Measurements from ENCODE around the gene PFDN1. TPM values are rescaled to one million over a fixed set of nuclear protein-coding genes. Genes with fewer than 3 reads are reported as not detected.

The PFDN1 gene
- total and polyA plus RNA-seq, 10 of the 15 experiments (the other 5 are each of a cell fraction or from before 2014, with no cell fraction given): 62.9 to 193 (median 102) TPM

DNA sequence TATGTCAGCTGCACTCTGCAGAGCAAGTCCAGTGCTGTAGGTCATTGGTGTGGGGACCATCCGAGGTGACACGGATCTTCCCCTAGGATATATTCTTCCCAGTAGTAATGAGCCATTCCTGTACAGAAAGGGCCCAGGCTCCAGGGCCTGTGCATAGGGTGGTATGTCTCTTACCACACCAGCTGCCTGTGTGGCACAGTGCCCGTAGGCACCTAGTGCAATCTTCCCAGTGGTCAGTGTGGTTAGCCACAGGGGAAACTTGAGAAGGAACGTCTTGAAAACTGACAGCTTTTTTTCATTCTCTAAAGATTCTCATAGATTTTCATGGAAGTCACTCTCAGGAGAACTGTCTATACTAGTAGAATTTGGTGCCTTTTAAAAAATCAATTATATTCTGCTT lies 88.1 kb downstream of the PFDN1 start:
- H3K4me1 ChIP-seq (ENCODE audit: control insufficient read depth, insufficient read depth, low read length): peaks cover 8% of the 10 kb centered on the region
- no peak overlapping the region for H3K27ac ChIP-seq (ENCODE audit: control insufficient read depth, insufficient read depth)
- no peak overlapping the region for H2AFZ ChIP-seq (ENCODE audit: control insufficient read depth, low read depth, low read length)
- ATAC-seq (peak; percentile 61), FAIRE-seq (no peak), DNase-seq (ENCODE audit: low read depth, low spot score) (no peak)
- H3K79me2 ChIP-seq (ENCODE audit: control insufficient read depth, insufficient read depth, low read length): no peaks in the 10 kb centered on the region; the same call in 1 of the 2 replicates
- H4K20me1 ChIP-seq (ENCODE audit: control insufficient read depth, insufficient read depth): no peaks in the 10 kb centered on the region
- H3K36me3 ChIP-seq (ENCODE audit: control insufficient read depth in 2 of 2, insufficient read depth in 2 of 2, low read length in 1 of 2): no peaks in the 10 kb centered on the region; a peak in 1 of 4 replicates
- H3K9ac ChIP-seq (ENCODE audit: control insufficient read depth, insufficient read depth, low read length): no peak overlapping the region
- H3K4me2 ChIP-seq (ENCODE audit: control insufficient read depth, insufficient read depth): no peak overlapping the region
- no peaks in the 10 kb centered on the region for H3K27me3 ChIP-seq (replicated peaks in 1 of 2; ENCODE audit: control insufficient read depth in 2 of 2, insufficient read depth in 2 of 2, low read length in 1 of 2)
- ChIA-PET SMC1A (ENCODE audit: uncharacterized antibody, unreplicated experiment) (interaction anchor here (0.7 to 2.4 kb wide), 4 partner anchors 10 to 34 kb away, joined by 3 to 11 read pairs (median 4); no protein-coding TSS in a partner anchor), POLR2A (no interaction called here), CTCF (interaction anchor here (0.6 to 5.3 kb wide), 3 partner anchors 8 to 229 kb away, joined by 3 to 17 read pairs (median 11); no protein-coding TSS in a partner anchor), RAD21 (ENCODE audit: unreplicated experiment) (interaction anchor here (1.2 kb wide), 1 partner anchor 78 kb away, joined by 3 read pairs; no protein-coding TSS in a partner anchor)
- no peaks in the 10 kb centered on the region for H3K9me3 ChIP-seq (replicated peaks; ENCODE audit: control insufficient read depth, insufficient read depth, low read length)
- no TSS peak for BruUV-seq (replicated peaks)
- intact Hi-C loops (cut with micrococcal nuclease; ENCODE audit: unreplicated experiment): no loop called here
- 45% methylated on average over 4 of the region's 4 CpGs for WGBS (ENCODE audit: insufficient coverage, insufficient replicate concordance, low lambda C conversion rate, missing lambda C conversion rate)
- H3K4me3 ChIP-seq: no peak overlapping the region
- in situ Hi-C loops (cut with MboI): no loop called here
- TF ChIP-seq RAD21 (IDR thresholded peaks at IDR 0.05; ENCODE audit: insufficient read depth, low read depth, low read length) (no peak), BHLHE40 (IDR thresholded peaks at IDR 0.05; ENCODE audit: borderline replicate concordance in 1 of 2, low read depth in 2 of 2, low read length in 1 of 2) (peak in 1 of 2 experiments; percentile 5; a peak in 1 of 4 replicates), IKZF2 (IDR thresholded peaks at IDR 0.05) (0 out of 4 replicates have a peak, but pooled peaks of 1 of the 2 experiments have one; percentile 38), MEF2A (IDR thresholded peaks at IDR 0.05; ENCODE audit: insufficient read depth, low read depth, low read length) (no peak), ATF2 (IDR thresholded peaks at IDR 0.05; ENCODE audit: low read length) (no peak), IRF4 (IDR thresholded peaks at IDR 0.05; ENCODE audit: low read depth, low read length) (no peak), CHD4 (IDR thresholded peaks at IDR 0.05) (no peak), NFYA (IDR thresholded peaks at IDR 0.05; ENCODE audit: borderline replicate concordance, low read depth, low read length) (no peak), NR2C2 (IDR thresholded peaks at IDR 0.05; ENCODE audit: borderline replicate concordance, control insufficient read depth, insufficient read length, low read depth) (no peak), PRDM15 (CRISPR knock-in tag; IDR thresholded peaks at IDR 0.05) (no peak), SIN3A (IDR thresholded peaks at IDR 0.05; ENCODE audit: low read depth, low read length) (no peak), RUNX3 (IDR thresholded peaks at IDR 0.05; ENCODE audit: low read length) (peak; percentile 80), RAD51 (IDR thresholded peaks at IDR 0.05) (no peak), PAX8 (IDR thresholded peaks at IDR 0.05) (no peak), ZNF274 (IDR thresholded peaks at IDR 0.05; ENCODE audit: insufficient read depth, insufficient read length) (no peak), IKZF1 (conservative IDR thresholded peaks at IDR 0.05) (peak; percentile 59), ZNF622 (IDR thresholded peaks at IDR 0.05) (no peak)
- TF ChIP-seq, protein P1, sequence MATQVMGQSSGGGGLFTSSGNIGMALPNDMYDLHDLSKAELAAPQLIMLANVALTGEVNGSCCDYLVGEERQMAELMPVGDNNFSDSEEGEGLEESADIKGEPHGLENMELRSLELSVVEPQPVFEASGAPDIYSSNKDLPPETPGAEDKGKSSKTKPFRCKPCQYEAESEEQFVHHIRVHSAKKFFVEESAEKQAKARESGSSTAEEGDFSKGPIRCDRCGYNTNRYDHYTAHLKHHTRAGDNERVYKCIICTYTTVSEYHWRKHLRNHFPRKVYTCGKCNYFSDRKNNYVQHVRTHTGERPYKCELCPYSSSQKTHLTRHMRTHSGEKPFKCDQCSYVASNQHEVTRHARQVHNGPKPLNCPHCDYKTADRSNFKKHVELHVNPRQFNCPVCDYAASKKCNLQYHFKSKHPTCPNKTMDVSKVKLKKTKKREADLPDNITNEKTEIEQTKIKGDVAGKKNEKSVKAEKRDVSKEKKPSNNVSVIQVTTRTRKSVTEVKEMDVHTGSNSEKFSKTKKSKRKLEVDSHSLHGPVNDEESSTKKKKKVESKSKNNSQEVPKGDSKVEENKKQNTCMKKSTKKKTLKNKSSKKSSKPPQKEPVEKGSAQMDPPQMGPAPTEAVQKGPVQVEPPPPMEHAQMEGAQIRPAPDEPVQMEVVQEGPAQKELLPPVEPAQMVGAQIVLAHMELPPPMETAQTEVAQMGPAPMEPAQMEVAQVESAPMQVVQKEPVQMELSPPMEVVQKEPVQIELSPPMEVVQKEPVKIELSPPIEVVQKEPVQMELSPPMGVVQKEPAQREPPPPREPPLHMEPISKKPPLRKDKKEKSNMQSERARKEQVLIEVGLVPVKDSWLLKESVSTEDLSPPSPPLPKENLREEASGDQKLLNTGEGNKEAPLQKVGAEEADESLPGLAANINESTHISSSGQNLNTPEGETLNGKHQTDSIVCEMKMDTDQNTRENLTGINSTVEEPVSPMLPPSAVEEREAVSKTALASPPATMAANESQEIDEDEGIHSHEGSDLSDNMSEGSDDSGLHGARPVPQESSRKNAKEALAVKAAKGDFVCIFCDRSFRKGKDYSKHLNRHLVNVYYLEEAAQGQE (IDR thresholded peaks at IDR 0.05; ENCODE audit: low read depth, low read length): no peak
